Measurements from ENCODE around the gene MXI1.
A peak's percentile ranks its signal among the peaks of the same experiment; 100 is the strongest.
"Not testable (repeated sequence)": the region's sequence is repeated elsewhere in the genome, so short reads cannot be mapped to it uniquely, and the experiment has no call there.

The MXI1 gene

DNA sequence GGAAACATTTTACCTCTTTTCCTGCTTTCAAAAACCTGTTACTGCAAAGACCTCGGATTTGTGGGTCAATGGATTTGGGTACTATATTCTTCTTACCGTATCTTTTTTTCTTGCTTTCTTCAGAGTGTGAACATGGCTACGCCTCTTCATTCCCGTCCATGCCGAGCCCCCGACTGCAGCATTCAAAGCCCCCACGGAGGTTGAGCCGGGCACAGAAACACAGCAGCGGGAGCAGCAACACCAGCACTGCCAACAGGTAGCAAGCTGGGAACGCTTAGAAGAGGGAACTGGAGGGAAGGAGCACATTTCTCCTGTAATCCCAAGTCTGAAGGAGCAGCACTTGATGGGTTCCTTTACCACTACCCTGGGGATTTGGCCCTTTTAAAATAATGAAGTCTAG, 20.7 kb downstream of the MXI1 start:
- peak overlapping the region; percentile 72 for H3K4me3 ChIP-seq (ENCODE audit: low read depth, low read length)
- no peak overlapping the region for H3K9ac ChIP-seq (ENCODE audit: low read depth, low read length)
- no peaks in the 10 kb centered on the region for H3K9me3 ChIP-seq (ENCODE audit: control insufficient read depth, insufficient read depth, low read length)
- H3K4me1 ChIP-seq (ENCODE audit: control insufficient read depth, insufficient read depth, low read length) = no peaks in the 10 kb centered on the region
- no peaks in the 10 kb centered on the region for H3K36me3 ChIP-seq (ENCODE audit: control insufficient read depth, insufficient read depth, low read length)
- peaks cover 24% of the 10 kb centered on the region for H3K27me3 ChIP-seq (ENCODE audit: control insufficient read depth, insufficient read depth, low read length)

DNA sequence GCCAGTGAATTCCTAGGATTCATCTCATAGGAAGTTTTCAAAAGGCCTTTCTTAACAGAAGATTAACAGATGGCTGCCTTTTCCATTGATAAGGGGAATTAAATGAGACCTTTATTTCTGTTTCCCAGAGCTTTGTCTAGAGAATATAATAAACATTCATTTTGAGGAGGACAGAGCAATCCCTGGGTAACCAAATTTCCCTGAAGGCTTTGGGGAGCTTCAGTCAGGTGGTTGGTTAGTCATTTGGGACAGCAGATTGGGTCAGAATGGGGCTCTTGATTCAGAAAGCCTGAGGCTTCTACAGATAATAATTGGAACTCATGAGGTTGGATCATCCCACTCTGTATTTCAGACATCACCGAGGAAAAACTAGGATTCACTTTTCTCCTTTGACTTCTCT, 21.8 kb downstream of the MXI1 start:
- Histone ChIP-seq H3K9ac (ENCODE audit: low read depth, low read length) (no peak overlapping the region), H3K36me3 (ENCODE audit: control insufficient read depth, insufficient read depth, low read length) (no peaks in the 10 kb centered on the region), H3K4me3 (ENCODE audit: low read depth, low read length) (no peak overlapping the region), H3K27me3 (ENCODE audit: control insufficient read depth, insufficient read depth, low read length) (peaks cover 15% of the 10 kb centered on the region), H3K4me1 (ENCODE audit: control insufficient read depth, insufficient read depth, low read length) (no peaks in the 10 kb centered on the region), H3K9me3 (ENCODE audit: control insufficient read depth, insufficient read depth, low read length) (no peaks in the 10 kb centered on the region)

DNA sequence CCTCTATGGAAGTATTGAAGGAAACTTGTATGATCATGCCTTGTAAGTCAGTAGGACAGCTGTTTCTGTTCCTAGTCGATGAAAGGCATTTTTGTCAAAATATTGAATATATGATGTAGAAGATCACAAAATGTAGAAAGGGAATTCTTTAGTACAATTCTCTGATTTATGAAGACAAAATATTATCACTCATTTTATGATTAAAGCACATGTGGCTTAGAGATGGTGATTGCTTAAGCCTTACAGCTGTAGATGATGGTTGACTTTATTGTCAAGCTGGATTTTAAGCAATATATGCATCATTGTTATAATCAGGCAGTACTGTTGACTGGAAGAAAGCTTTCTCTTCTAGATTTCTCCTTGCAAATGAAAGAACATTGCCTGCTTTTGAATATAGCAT, 26.4 kb downstream of the MXI1 start:
- H3K4me1 ChIP-seq (ENCODE audit: control insufficient read depth, insufficient read depth, low read length) = no peaks in the 10 kb centered on the region
- no peaks in the 10 kb centered on the region for H3K27me3 ChIP-seq (ENCODE audit: control insufficient read depth, insufficient read depth, low read length)
- no peak overlapping the region for H3K4me3 ChIP-seq (ENCODE audit: low read depth, low read length)
- no peaks in the 10 kb centered on the region for H3K9me3 ChIP-seq (ENCODE audit: control insufficient read depth, insufficient read depth, low read length)
- H3K9ac ChIP-seq (ENCODE audit: low read depth, low read length) = no peak overlapping the region
- H3K36me3 ChIP-seq (ENCODE audit: control insufficient read depth, insufficient read depth, low read length) = no peaks in the 10 kb centered on the region

DNA sequence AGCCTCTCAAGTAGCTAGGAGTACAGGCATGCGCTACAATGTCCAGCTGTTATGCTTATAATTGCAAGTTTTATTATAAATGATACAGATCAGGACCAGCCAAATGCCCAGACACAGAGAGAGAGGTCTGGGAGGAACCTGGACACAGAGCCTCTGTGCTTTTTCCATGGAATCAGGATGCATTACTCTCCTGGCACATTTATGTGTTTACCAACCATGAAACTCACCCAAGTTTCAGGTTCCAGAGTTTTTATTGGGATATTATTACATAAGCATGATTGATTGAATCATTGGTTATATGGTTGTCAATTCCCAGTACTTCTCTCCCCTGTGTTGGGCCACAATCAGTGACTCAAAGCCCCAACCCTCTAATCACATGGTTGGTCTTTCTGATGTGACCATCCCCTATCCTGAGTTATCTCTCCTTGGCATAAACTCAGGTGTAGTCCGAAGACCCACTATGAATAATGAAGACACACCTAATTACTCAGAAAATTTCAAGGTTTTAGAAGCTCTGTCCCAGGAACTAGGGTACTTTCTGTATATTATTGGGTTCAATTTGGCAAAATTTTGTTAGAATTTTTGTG, 30.6 kb downstream of the MXI1 start:
- H3K4me1 ChIP-seq (ENCODE audit: control insufficient read depth, insufficient read depth, low read length) = no peaks in the 10 kb centered on the region
- H3K9me3 ChIP-seq (ENCODE audit: control insufficient read depth, insufficient read depth, low read length) = no peaks in the 10 kb centered on the region
- no peaks in the 10 kb centered on the region for H3K27me3 ChIP-seq (ENCODE audit: control insufficient read depth, insufficient read depth, low read length)
- no peak overlapping the region for H3K9ac ChIP-seq (ENCODE audit: low read depth, low read length)
- H3K4me3 ChIP-seq (ENCODE audit: low read depth, low read length) = no peak overlapping the region
- no peaks in the 10 kb centered on the region for H3K36me3 ChIP-seq (ENCODE audit: control insufficient read depth, insufficient read depth, low read length)

DNA sequence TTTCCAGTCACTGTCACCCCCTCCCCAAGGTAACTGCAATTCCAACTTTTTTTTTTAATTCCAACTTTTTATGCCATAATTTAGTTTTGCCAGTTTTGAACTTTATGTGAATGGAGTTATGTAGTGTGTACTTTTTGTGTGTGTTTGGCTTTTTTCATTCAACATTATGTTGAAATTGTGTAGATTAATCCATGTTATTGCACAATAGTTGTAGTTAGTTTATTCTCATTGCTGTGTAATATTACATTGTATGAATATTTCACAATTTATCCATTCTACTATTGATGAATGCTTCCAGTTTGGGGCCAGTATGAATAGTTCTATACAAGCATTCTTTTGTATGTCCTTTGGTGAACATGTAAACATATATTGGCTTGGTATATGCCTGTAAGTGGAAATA, 32.5 kb downstream of the MXI1 start:
- Histone ChIP-seq H3K36me3 (ENCODE audit: control insufficient read depth, insufficient read depth, low read length) (no peaks in the 10 kb centered on the region), H3K9ac (ENCODE audit: low read depth, low read length) (no peak overlapping the region), H3K27me3 (ENCODE audit: control insufficient read depth, insufficient read depth, low read length) (no peaks in the 10 kb centered on the region), H3K4me3 (ENCODE audit: low read depth, low read length) (no peak overlapping the region), H3K9me3 (ENCODE audit: control insufficient read depth, insufficient read depth, low read length) (no peaks in the 10 kb centered on the region), H3K4me1 (ENCODE audit: control insufficient read depth, insufficient read depth, low read length) (peaks cover 5% of the 10 kb centered on the region)

DNA sequence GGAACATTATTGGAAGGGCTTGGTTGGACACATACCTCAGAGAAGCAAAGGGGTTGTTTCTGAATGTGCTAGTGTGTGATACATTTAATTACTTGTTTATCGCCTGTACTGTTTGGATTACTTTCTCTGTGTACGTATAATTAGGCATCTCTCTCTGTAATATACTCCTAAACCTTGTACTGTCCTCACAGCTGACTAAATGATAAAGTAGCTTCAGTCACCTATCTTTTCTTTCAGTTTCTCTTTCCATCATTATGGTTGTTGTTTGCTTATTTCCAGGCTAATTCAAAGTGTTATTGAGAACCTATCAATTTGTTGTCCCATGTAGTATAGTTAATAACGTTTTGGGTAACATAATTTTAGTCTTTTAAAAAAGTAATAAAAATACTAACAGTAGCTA, 34.0 kb downstream of the MXI1 start:
- Histone ChIP-seq H3K4me3 (ENCODE audit: low read depth, low read length) (no peak overlapping the region), H3K9ac (ENCODE audit: low read depth, low read length) (no peak overlapping the region), H3K4me1 (ENCODE audit: control insufficient read depth, insufficient read depth, low read length) (peaks cover 7% of the 10 kb centered on the region), H3K36me3 (ENCODE audit: control insufficient read depth, insufficient read depth, low read length) (no peaks in the 10 kb centered on the region), H3K9me3 (ENCODE audit: control insufficient read depth, insufficient read depth, low read length) (no peaks in the 10 kb centered on the region), H3K27me3 (ENCODE audit: control insufficient read depth, insufficient read depth, low read length) (no peaks in the 10 kb centered on the region)

DNA sequence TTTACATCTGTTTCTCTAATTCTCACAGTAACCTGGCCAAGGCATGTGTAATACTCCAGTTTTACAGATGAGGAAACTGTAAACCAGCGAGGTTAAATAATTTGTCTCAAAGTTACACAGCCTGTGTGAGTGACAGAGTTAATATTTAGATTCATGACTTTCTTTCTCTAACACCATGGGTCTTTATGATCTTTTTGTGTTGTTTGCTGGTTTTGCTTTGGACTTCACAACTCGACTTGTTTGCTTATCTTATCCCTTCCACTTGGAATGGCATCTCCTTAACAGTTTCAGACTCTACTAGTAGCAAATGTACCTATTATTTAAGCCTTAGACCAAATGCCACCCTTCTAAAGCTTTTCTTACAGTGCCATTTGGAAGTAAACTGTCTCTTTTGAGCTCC, 34.4 kb downstream of the MXI1 start:
- peaks cover 7% of the 10 kb centered on the region for H3K4me1 ChIP-seq (ENCODE audit: control insufficient read depth, insufficient read depth, low read length)
- H3K9me3 ChIP-seq (ENCODE audit: control insufficient read depth, insufficient read depth, low read length) = no peaks in the 10 kb centered on the region
- H3K36me3 ChIP-seq (ENCODE audit: control insufficient read depth, insufficient read depth, low read length) = no peaks in the 10 kb centered on the region
- no peak overlapping the region for H3K9ac ChIP-seq (ENCODE audit: low read depth, low read length)
- H3K27me3 ChIP-seq (ENCODE audit: control insufficient read depth, insufficient read depth, low read length) = no peaks in the 10 kb centered on the region
- no peak overlapping the region for H3K4me3 ChIP-seq (ENCODE audit: low read depth, low read length)

DNA sequence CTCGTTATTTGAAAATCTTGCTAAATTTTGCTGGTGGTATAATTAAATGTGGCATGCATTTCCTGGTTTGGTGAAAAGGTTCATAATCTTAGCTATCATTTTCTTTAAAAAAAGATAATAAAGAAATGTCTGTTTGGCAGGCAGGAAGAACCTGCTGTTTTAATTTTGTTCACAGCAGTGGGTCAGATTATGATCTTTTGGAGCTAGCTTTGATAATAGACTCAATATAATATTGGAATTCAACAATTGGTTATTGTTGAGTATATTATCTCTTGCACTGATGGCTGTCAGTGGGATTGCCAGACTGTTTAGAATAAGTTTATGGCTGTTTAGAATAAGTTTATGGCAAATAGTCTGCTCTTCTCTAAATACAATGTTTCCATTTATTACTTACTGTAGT, 35.1 kb downstream of the MXI1 start:
- Histone ChIP-seq H3K4me3 (ENCODE audit: low read depth, low read length) (no peak overlapping the region), H3K9me3 (ENCODE audit: control insufficient read depth, insufficient read depth, low read length) (no peaks in the 10 kb centered on the region), H3K36me3 (ENCODE audit: control insufficient read depth, insufficient read depth, low read length) (no peaks in the 10 kb centered on the region), H3K9ac (ENCODE audit: low read depth, low read length) (no peak overlapping the region), H3K27me3 (ENCODE audit: control insufficient read depth, insufficient read depth, low read length) (no peaks in the 10 kb centered on the region), H3K4me1 (ENCODE audit: control insufficient read depth, insufficient read depth, low read length) (peaks cover 7% of the 10 kb centered on the region)

DNA sequence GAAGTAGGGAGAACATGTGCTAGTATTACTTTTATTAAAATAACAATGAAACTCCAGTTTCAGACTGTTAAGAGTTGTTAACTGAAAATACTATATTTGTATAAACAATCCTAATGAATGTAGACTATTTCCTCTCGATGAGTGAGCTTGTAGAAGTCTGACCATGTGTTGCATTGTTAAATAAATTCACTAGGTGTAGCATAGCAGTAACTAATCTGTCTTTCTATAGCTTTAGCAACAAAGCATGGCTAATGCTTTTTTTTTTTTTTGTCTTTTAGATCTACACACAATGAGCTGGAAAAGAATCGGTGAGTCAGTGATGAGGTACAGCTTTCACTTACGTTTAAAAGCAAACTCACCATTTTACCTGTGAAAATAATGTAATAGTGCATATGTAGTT, 37.1 kb downstream of the MXI1 start:
- Histone ChIP-seq H3K4me1 (ENCODE audit: control insufficient read depth, insufficient read depth, low read length) (peaks cover 7% of the 10 kb centered on the region), H3K9ac (ENCODE audit: low read depth, low read length) (no peak overlapping the region), H3K27me3 (ENCODE audit: control insufficient read depth, insufficient read depth, low read length) (no peaks in the 10 kb centered on the region), H3K9me3 (ENCODE audit: control insufficient read depth, insufficient read depth, low read length) (no peaks in the 10 kb centered on the region), H3K36me3 (ENCODE audit: control insufficient read depth, insufficient read depth, low read length) (no peaks in the 10 kb centered on the region), H3K4me3 (ENCODE audit: low read depth, low read length) (no peak overlapping the region)

DNA sequence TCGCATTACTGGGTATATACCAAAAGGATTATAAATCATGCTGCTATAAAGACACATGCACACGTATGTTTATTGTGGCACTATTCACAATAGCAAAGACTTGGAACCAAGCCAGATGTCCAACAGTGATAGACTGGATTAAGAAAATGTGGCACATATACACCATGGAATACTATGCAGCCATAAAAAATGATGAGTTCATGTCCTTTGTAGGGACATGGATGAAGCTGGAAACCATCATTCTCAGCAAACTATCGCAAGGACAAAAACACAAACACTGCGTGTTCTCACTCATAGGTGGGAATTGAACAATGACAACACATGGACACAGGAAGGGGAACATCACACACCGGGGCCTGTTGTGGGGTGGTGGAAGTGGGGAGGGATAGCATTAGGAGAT, 40.4 kb downstream of the MXI1 start:
- not testable (repeated sequence) for H3K36me3 ChIP-seq (ENCODE audit: control insufficient read depth, insufficient read depth, low read length); H3K9ac ChIP-seq (ENCODE audit: low read depth, low read length); H3K4me1 ChIP-seq (ENCODE audit: control insufficient read depth, insufficient read depth, low read length); H3K4me3 ChIP-seq (ENCODE audit: low read depth, low read length); H3K9me3 ChIP-seq (ENCODE audit: control insufficient read depth, insufficient read depth, low read length); H3K27me3 ChIP-seq (ENCODE audit: control insufficient read depth, insufficient read depth, low read length)

DNA sequence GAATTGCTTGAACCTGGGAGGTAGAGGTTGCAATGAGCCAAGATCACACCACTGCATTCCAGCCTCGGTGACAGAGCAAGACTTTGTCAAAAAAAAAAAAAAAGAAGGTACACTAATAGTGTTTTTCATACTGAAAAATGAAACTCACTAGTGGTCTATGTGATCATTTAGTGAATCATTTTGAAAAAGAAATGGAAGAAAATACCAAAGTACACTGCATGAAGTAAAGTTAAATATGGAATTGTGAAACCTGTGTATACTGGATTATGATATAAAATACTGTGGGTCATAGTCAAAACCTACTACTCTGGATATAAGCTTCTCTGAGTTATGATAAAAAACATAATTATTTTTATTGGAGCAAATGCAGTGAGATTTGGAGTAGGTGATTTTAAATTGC, 42.1 kb downstream of the MXI1 start:
- not testable (repeated sequence) for H3K4me1 ChIP-seq (ENCODE audit: control insufficient read depth, insufficient read depth, low read length); H3K9ac ChIP-seq (ENCODE audit: low read depth, low read length); H3K36me3 ChIP-seq (ENCODE audit: control insufficient read depth, insufficient read depth, low read length); H3K4me3 ChIP-seq (ENCODE audit: low read depth, low read length); H3K27me3 ChIP-seq (ENCODE audit: control insufficient read depth, insufficient read depth, low read length); H3K9me3 ChIP-seq (ENCODE audit: control insufficient read depth, insufficient read depth, low read length)

DNA sequence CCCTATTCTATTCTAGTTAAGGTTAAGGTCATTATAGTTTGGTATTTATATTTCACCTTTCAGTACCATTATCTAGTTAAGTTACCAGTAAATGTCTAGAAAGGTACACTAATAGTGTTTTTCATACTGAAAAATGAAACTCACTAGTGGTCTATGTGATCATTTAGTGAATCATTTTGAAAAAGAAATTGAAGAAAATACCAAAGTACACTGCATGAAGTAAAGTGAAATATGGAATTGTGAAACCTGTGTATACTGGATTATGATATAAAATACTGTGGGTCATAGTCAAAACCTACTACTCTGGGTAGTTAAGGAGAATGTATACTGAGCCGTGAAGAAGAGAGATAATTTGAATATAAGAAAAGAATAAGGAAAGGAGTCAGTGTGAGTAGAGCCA, 44.0 kb downstream of the MXI1 start:
- not testable (repeated sequence) for H3K36me3 ChIP-seq (ENCODE audit: control insufficient read depth, insufficient read depth, low read length); H3K27me3 ChIP-seq (ENCODE audit: control insufficient read depth, insufficient read depth, low read length); H3K9ac ChIP-seq (ENCODE audit: low read depth, low read length); H3K4me1 ChIP-seq (ENCODE audit: control insufficient read depth, insufficient read depth, low read length); H3K9me3 ChIP-seq (ENCODE audit: control insufficient read depth, insufficient read depth, low read length); H3K4me3 ChIP-seq (ENCODE audit: low read depth, low read length)

DNA sequence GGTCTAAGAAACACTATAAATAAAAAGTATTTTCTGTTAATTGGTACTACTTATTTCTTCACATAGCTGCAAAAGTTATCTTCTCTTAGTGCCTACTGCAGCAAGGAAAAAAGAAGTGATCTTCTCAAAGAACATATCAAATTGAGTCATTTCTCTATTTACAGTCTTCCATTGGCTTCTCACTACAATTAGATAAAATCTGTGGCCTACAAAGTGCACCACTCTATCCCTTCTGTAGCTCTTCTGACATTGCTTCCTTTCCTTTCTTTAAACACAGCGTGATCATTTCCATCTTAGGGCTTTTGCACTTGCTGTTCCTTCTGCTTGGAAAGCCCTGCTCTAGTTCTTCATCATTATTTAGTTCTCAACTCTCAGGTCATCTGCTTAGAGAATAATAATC, 44.7 kb downstream of the MXI1 start:
- H3K4me3 ChIP-seq (ENCODE audit: low read depth, low read length) = no peak overlapping the region
- no peaks in the 10 kb centered on the region for H3K27me3 ChIP-seq (ENCODE audit: control insufficient read depth, insufficient read depth, low read length)
- no peaks in the 10 kb centered on the region for H3K4me1 ChIP-seq (ENCODE audit: control insufficient read depth, insufficient read depth, low read length)

More for the DNA sequence above, 44.7 kb downstream of the MXI1 start:
- Histone ChIP-seq H3K9ac (ENCODE audit: low read depth, low read length) (no peak overlapping the region), H3K36me3 (ENCODE audit: control insufficient read depth, insufficient read depth, low read length) (no peaks in the 10 kb centered on the region), H3K9me3 (ENCODE audit: control insufficient read depth, insufficient read depth, low read length) (no peaks in the 10 kb centered on the region)
